HepG2 (cell line): ENCODE measurements around the gene NEGR1. TPM values are rescaled to one million over a fixed set of nuclear protein-coding genes. Genes with fewer than 3 reads are reported as not detected.

Experiments
- ATAC-seq: fragments of 200-7000 bp; cut with Tn5 transposase; 3 replicates; pipeline ENCODE4 v1.9.1; 2020; ENCODE audit warnings: mild to moderate bottlenecking, moderate library complexity
- BruUV-seq: library from RNA; stranded (reverse); fragments of 400-500 nt; replicated peaks from 2 replicates; lab custom pipeline; 2021; lab: Mats Ljungman, UMichigan
- CTCF ChIA-PET: fragments of 300-600 bp; formaldehyde crosslinking; extraction: SDS; loops from one replicate; lab custom pipeline; 2021; ENCODE audit warnings: low total read pairs, inconsistent platforms, low intra/inter-chr PET ratio; lab: Yijun Ruan, JAX
- POLR2A ChIA-PET: fragments of 350-600 bp; sonication (Branson Sonifier 250); formaldehyde crosslinking; loops from one replicate; lab custom pipeline; 2020; ENCODE audit warnings: antibody characterized with exemption, inconsistent platforms; lab: Yijun Ruan, JAX
- DNase-seq: peaks from one replicate; pipeline ENCODE4 v3.0.0-alpha.2; 2015; ENCODE audit warnings: low spot score
- FAIRE-seq: peaks from 3 replicates; lab custom pipeline; 2011; peaks lifted over from hg19 to GRCh38; lab: Jason Lieb, UNC
- H2AFZ ChIP-seq: one replicate; pipeline ENCODE4 v1.6.1; 2011; ENCODE audit warnings: low read length, inconsistent platforms
- H3K27ac ChIP-seq: fragments of 300-600 bp; 3 replicates; pipeline ENCODE4 v1.8.0; 2011; ENCODE audit warnings: mixed run types, mild to moderate bottlenecking, mixed read lengths, low read length, inconsistent platforms; ENCODE audit not compliant: insufficient read depth; ENCODE audit errors: extremely low read length
- H3K27me3 ChIP-seq, 2 experiments: fragments of 200-600 bp in 1 of 2; 2 replicates in 1 of 2; 3 replicates in 1 of 2; pipeline versions ENCODE4 v1.6.0 to v1.8.0; 2011; ENCODE audit warnings: low read length in 2 of 2, mild to moderate bottlenecking in 2 of 2, moderate library complexity in 2 of 2, inconsistent platforms in 1 of 2; ENCODE audit not compliant: insufficient read depth in 2 of 2, control insufficient read depth in 1 of 2
- H3K36me3 ChIP-seq, 2 experiments: fragments of 200-600 bp in 1 of 2; replicated peaks in 1 of 2; 2 replicates in 1 of 2; 3 replicates in 1 of 2; pipeline versions ENCODE4 v1.5.1 to v1.8.0; 2011; ENCODE audit warnings: low read length in 2 of 2, inconsistent platforms in 1 of 2; ENCODE audit not compliant: insufficient read depth in 2 of 2, control insufficient read depth in 1 of 2
- H3K4me1 ChIP-seq: 2 replicates; pipeline ENCODE4 v1.5.1; 2012; ENCODE audit warnings: low read length, inconsistent platforms; ENCODE audit not compliant: insufficient read depth
- H3K4me2 ChIP-seq: 2 replicates; pipeline ENCODE4 v1.6.0; 2011; ENCODE audit warnings: low read depth, low read length, inconsistent platforms
- H3K4me3 ChIP-seq, 3 experiments: fragments of 200-600 bp in 1 of 3; sonication (generic), shearing (Covaris generic) in 1 of 3; replicated peaks in 1 of 3; 2 replicates each; pipeline ENCODE4 v1.5.1; 2011 to 2016; ENCODE audit warnings: low read length in 3 of 3, inconsistent platforms in 2 of 3, low read depth in 2 of 3, mild to moderate bottlenecking in 2 of 3, control low read depth in 1 of 3, mixed read lengths in 1 of 3; ENCODE audit not compliant: insufficient read depth in 1 of 3
- H3K79me2 ChIP-seq: one replicate; pipeline ENCODE4 v1.6.1; 2011; ENCODE audit warnings: low read length, inconsistent platforms; ENCODE audit not compliant: insufficient read depth
- H3K9ac ChIP-seq: 2 replicates; pipeline ENCODE4 v1.6.0; 2011; ENCODE audit warnings: mild to moderate bottlenecking, low read depth, low read length, inconsistent platforms; ENCODE audit not compliant: insufficient read depth
- H3K9me3 ChIP-seq: 2 replicates; pipeline ENCODE4 v1.5.1; 2012; ENCODE audit warnings: mild to moderate bottlenecking, low read length
- H4K20me1 ChIP-seq: 2 replicates; pipeline ENCODE4 v1.6.0; 2011; ENCODE audit warnings: inconsistent platforms, mild to moderate bottlenecking, low read length, moderate library complexity; ENCODE audit not compliant: insufficient read depth
- ATF7 ChIP-seq, 2 experiments: fragments of 450-650 bp in 1 of 2; sonication (generic) in 1 of 2; formaldehyde crosslinking in 1 of 2; IDR thresholded peaks; 2 replicates each; pipeline versions ENCODE4 v1.4.0 to v1.6.1; 2016 to 2020; ENCODE audit warnings: antibody characterized with exemption in 1 of 2, mild to moderate bottlenecking in 1 of 2, missing genetic modification reagents in 1 of 2
- CREB1 ChIP-seq, 2 experiments: fragments of 450-650 bp in 1 of 2; IDR thresholded peaks; 2 replicates each; pipeline ENCODE4 v1.6.1; 2016 to 2017; ENCODE audit warnings: control low read depth in 1 of 2, mild to moderate bottlenecking in 1 of 2, missing compliant biosample characterization in 1 of 2, missing genetic modification characterization in 1 of 2
- HMG20B ChIP-seq: conservative IDR thresholded peaks from 2 replicates; pipeline ENCODE4 v1.6.1; 2016; ENCODE audit warnings: missing genetic modification reagents, missing compliant biosample characterization
- JDP2 ChIP-seq: sonication (generic); formaldehyde crosslinking; IDR thresholded peaks from 2 replicates; pipeline ENCODE4 v1.8.1; 2022; ENCODE audit warnings: missing genetic modification reagents, borderline replicate concordance
- NFATC3 ChIP-seq: sonication (generic); formaldehyde crosslinking; IDR thresholded peaks from 2 replicates; pipeline ENCODE4 v1.5.1; 2020; ENCODE audit warnings: mild to moderate bottlenecking, missing genetic modification reagents
- PHF20 ChIP-seq: sonication (generic); formaldehyde crosslinking; IDR thresholded peaks from 2 replicates; pipeline ENCODE4 v1.5.0; 2020; ENCODE audit warnings: mild to moderate bottlenecking, missing genetic modification reagents
- SAP130 ChIP-seq: IDR thresholded peaks from 2 replicates; pipeline ENCODE4 v1.6.1; 2016; ENCODE audit warnings: low read depth
- THAP7 ChIP-seq: sonication (generic); formaldehyde crosslinking; IDR thresholded peaks from 2 replicates; pipeline ENCODE4 v1.8.1; 2023; ENCODE audit warnings: mild to moderate bottlenecking, missing genetic modification reagents
- ZBTB34 ChIP-seq: sonication (generic); formaldehyde crosslinking; IDR thresholded peaks from 2 replicates; pipeline ENCODE4 v1.8.0; 2022; ENCODE audit warnings: mild to moderate bottlenecking, missing genetic modification reagents
- ZNF160 ChIP-seq: sonication (generic); formaldehyde crosslinking; IDR thresholded peaks from 2 replicates; pipeline ENCODE4 v1.8.0; 2022; ENCODE audit warnings: mild to moderate bottlenecking, inconsistent platforms, missing genetic modification reagents
- ZNF282 ChIP-seq: fragments of 450-650 bp; IDR thresholded peaks from 2 replicates; pipeline ENCODE4 v1.6.1; 2018; ENCODE audit not compliant: partially characterized antibody
- ZNF574 ChIP-seq: sonication (generic); formaldehyde crosslinking; IDR thresholded peaks from 2 replicates; pipeline ENCODE4 v1.4.0; 2020; ENCODE audit warnings: missing genetic modification reagents
- ZNF891 ChIP-seq: sonication (generic); formaldehyde crosslinking; IDR thresholded peaks from 2 replicates; pipeline ENCODE4 v1.5.0; 2020; ENCODE audit warnings: mild to moderate bottlenecking, missing genetic modification reagents
- WGBS: methylation state at CpG from one replicate; pipeline ENCODE4 v1.1.6; 2017; ENCODE audit warnings: low lambda C conversion rate; 5-methylcytosine and 5-hydroxymethylcytosine counted together
- in situ Hi-C: cut with HindIII; loops from 2 replicates; pipeline ENCODE4 v1.10.0; 2017; ENCODE audit warnings: low pct_unique_long_range_greater_than_20kb; ENCODE audit not compliant: extremely low pct_ligation_motif_present
- intact Hi-C: fragments of 100-400 bp; cut with micrococcal nuclease; formaldehyde crosslinking; loops from one replicate; pipeline ENCODE4 v1.10.0; 2022; ENCODE audit not compliant: unreplicated experiment
- polyA plus RNA-seq, 8 experiments: library from polyadenylated mRNA; depleted of rRNA in 3 of 8; stranded (reverse) in 7 of 8; unstranded in 1 of 8; fragments of >200 nt; fragmentation: Illumina TruSeq in 4 of 8; extraction: Trizol in 4 of 8; gene quantifications; 2 replicates each; pipeline versions ENCODE4 v1.2.1 to v1.2.3, GENCODE V29; 2011 to 2016; ENCODE audit warnings: low read depth in 4 of 8, missing spikeins in 1 of 8, mixed read lengths in 1 of 8; ENCODE audit not compliant: insufficient read depth in 1 of 8
- total RNA-seq, 5 experiments: library from RNA; depleted of rRNA; stranded (reverse); fragments of >200 nt; fragmentation: Illumina TruSeq; extraction: Trizol; gene quantifications; 2 replicates each; pipeline ENCODE4 v1.2.3, GENCODE V29; 2016; ENCODE audit warnings: low read depth in 1 of 5

NEGR1 gene
- total and polyA plus RNA-seq, 2 of the 13 experiments (the other 11 are each of a cell fraction or from before 2014, with no cell fraction given): not detected

- WGBS: 0% methylated on average over 3 of the region's 3 CpGs
- CTCF ChIA-PET: no interaction called here
- H3K79me2 ChIP-seq: no peaks in the 10 kb centered on the region
- TF ChIP-seq NFATC3 (CRISPR knock-in tag): no peak
- TF ChIP-seq HMG20B (CRISPR knock-in tag): no peak
- no peak for TF ChIP-seq ZNF282
- no peaks in the 10 kb centered on the region for H3K4me1 ChIP-seq
- intact Hi-C loops: no loop called here
- H3K27ac ChIP-seq: no peak overlapping the region
- in situ Hi-C loops: no loop called here
- no peaks in the 10 kb centered on the region for H3K27me3 ChIP-seq
- ATAC-seq (no peak), FAIRE-seq (no peak), DNase-seq (no peak)
- no TSS peak for BruUV-seq
- POLR2A ChIA-PET: no interaction called here
- no peak overlapping the region for H2AFZ ChIP-seq
- H3K9ac ChIP-seq: no peak overlapping the region
- no peak overlapping the region for H3K4me3 ChIP-seq
- H3K9me3 ChIP-seq: peaks cover 84% of the 10 kb centered on the region
- no peak overlapping the region for H3K4me2 ChIP-seq
- no peaks in the 10 kb centered on the region for H3K36me3 ChIP-seq
- H4K20me1 ChIP-seq: no peaks in the 10 kb centered on the region
Observed at GRCh38 chr1:71377886-71378285, 904.5 kb downstream of the NEGR1 start.

GRCh38 chr1:71372496-71372895 lies 909.8 kb downstream of the NEGR1 start:
- TF ChIP-seq THAP7 (CRISPR knock-in tag): no peak
- TF ChIP-seq ZBTB34 (CRISPR knock-in tag): no peak
- TF ChIP-seq ATF7 (IDR thresholded peaks at IDR 0.05): peak; percentile 76
- no peak for TF ChIP-seq ATF7 (CRISPR knock-in tag; IDR thresholded peaks at IDR 0.05)
- no peak for TF ChIP-seq ZNF160 (CRISPR knock-in tag)
- TF ChIP-seq ZNF574 (CRISPR knock-in tag): no peak
- no peak for TF ChIP-seq JDP2 (CRISPR knock-in tag)
- peak; percentile 40; the same call in 1 of the 2 replicates for TF ChIP-seq CREB1 (IDR thresholded peaks at IDR 0.05)
- no peak for TF ChIP-seq CREB1 (CRISPR knock-in tag; IDR thresholded peaks at IDR 0.05)
- TF ChIP-seq ZNF891: no peak
- no peak for TF ChIP-seq PHF20 (CRISPR knock-in tag)
- TF ChIP-seq SAP130 (CRISPR knock-in tag): no peak
- FAIRE-seq: no peak
- Histone ChIP-seq H3K4me3 (no peak overlapping the region), H2AFZ (no peak overlapping the region), H3K4me1 (no peaks in the 10 kb centered on the region), H3K9ac (no peak overlapping the region), H3K27me3 (no peaks in the 10 kb centered on the region), H3K4me2 (no peak overlapping the region), H4K20me1 (no peaks in the 10 kb centered on the region), H3K9me3 (peaks cover 80% of the 10 kb centered on the region), H3K79me2 (no peaks in the 10 kb centered on the region), H3K27ac (no peak overlapping the region), H3K36me3 (no peaks in the 10 kb centered on the region)
- ChIA-PET POLR2A (no interaction called here), CTCF (no interaction called here)
- intact Hi-C loops (no loop called here), in situ Hi-C loops (no loop called here)
- no peak for ATAC-seq
- no TSS peak for BruUV-seq
- no peak for DNase-seq
- WGBS: 19% methylated on average over 2 of the region's 2 CpGs
